Astrocyte (in vitro differentiated cells and primary cell): ENCODE results near the gene IL1R2.

Source experiments
- EZH2 ChIP-seq: IDR thresholded peaks from 2 replicates; pipeline ENCODE4 v1.6.1; 2012; ENCODE audit warnings: mild to moderate bottlenecking, low read length, inconsistent platforms; ENCODE audit not compliant: insufficient read depth
- TF ChIP-seq, protein P1 (sequence below): IDR thresholded peaks from 2 replicates; pipeline ENCODE4 v1.5.1; 2011; ENCODE audit warnings: low read depth, mild to moderate bottlenecking, inconsistent platforms, low read length, moderate library complexity; ENCODE audit not compliant: insufficient read depth

DNA sequence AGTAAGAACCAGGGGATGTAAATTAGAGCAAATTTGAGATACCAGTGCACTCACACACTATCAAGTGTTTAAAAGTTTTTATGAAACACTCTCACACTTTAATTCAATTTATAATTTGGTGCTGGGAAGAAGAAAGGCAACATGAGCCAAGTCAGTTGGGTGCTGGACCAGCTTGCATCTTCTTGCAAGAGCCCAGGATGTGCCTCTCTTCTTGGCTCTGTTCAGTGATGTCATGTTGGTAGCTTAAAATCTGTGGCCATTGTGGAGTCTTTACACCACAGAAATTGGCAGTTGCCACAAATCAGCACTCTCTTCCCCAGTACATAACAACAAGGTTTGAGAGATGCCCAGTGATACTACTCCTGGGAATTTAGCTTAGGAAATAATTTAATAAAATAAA, 38.2 kb downstream of the IL1R2 start:
- TF ChIP-seq, protein P1, sequence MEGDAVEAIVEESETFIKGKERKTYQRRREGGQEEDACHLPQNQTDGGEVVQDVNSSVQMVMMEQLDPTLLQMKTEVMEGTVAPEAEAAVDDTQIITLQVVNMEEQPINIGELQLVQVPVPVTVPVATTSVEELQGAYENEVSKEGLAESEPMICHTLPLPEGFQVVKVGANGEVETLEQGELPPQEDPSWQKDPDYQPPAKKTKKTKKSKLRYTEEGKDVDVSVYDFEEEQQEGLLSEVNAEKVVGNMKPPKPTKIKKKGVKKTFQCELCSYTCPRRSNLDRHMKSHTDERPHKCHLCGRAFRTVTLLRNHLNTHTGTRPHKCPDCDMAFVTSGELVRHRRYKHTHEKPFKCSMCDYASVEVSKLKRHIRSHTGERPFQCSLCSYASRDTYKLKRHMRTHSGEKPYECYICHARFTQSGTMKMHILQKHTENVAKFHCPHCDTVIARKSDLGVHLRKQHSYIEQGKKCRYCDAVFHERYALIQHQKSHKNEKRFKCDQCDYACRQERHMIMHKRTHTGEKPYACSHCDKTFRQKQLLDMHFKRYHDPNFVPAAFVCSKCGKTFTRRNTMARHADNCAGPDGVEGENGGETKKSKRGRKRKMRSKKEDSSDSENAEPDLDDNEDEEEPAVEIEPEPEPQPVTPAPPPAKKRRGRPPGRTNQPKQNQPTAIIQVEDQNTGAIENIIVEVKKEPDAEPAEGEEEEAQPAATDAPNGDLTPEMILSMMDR: no peak
- TF ChIP-seq EZH2: no peak
